H1 (cell line): ENCODE measurements around the gene SEZ6L. TPM values are rescaled to one million over a fixed set of nuclear protein-coding genes. Genes with fewer than 3 reads are reported as not detected.

Experiments used
- CTCF ChIA-PET: fragments of 300-600 bp; sonication (Branson Sonifier 250); formaldehyde crosslinking; loops from one replicate; lab custom pipeline; 2021; ENCODE audit not compliant: partially characterized antibody; lab: Charles Lee
- POLR2A ChIA-PET: fragments of 300-600 bp; sonication (Branson Sonifier 250); formaldehyde crosslinking; loops from one replicate; lab custom pipeline; 2021; ENCODE audit warnings: inconsistent platforms; ENCODE audit not compliant: partially characterized antibody; lab: Charles Lee
- DNase-seq, 2 experiments: peaks; one replicate each; pipeline versions ENCODE4 v3.0.0 to v3.0.0-alpha.2; 2010 to 2022; ENCODE audit warnings: low spot score in 2 of 2, low read depth in 1 of 2, mixed read lengths in 1 of 2
- FAIRE-seq: peaks from 2 replicates; lab custom pipeline; 2011; peaks lifted over from hg19 to GRCh38; lab: Jason Lieb, UNC
- H2AFZ ChIP-seq: 2 replicates; pipeline ENCODE4 v1.8.1; 2012; ENCODE audit warnings: low read length, inconsistent platforms
- H2AK5ac ChIP-seq: 2 replicates; pipeline ENCODE4 v1.6.1; 2013; ENCODE audit warnings: low read depth, low read length
- H2BK120ac ChIP-seq: replicated peaks from 2 replicates; pipeline ENCODE3; 2013; ENCODE audit warnings: low read depth, low read length, inconsistent platforms
- H2BK12ac ChIP-seq: 2 replicates; pipeline ENCODE4 v1.6.1; 2013; ENCODE audit warnings: low read depth, low read length
- H2BK15ac ChIP-seq: 2 replicates; pipeline ENCODE4 v1.6.1; 2013; ENCODE audit warnings: low read length
- H2BK20ac ChIP-seq: 2 replicates; pipeline ENCODE4 v1.6.1; 2013; ENCODE audit warnings: low read length
- H2BK5ac ChIP-seq: 2 replicates; pipeline ENCODE4 v1.6.1; 2013; ENCODE audit warnings: low read depth, low read length
- H3K14ac ChIP-seq: 2 replicates; pipeline ENCODE4 v1.6.1; 2013; ENCODE audit warnings: inconsistent platforms; ENCODE audit not compliant: insufficient read length
- H3K18ac ChIP-seq: 2 replicates; pipeline ENCODE4 v1.6.1; 2013; ENCODE audit warnings: low read length; ENCODE audit errors: extremely low read depth
- H3K23ac ChIP-seq: 2 replicates; pipeline ENCODE4 v1.6.1; 2013; ENCODE audit warnings: inconsistent platforms; ENCODE audit not compliant: insufficient read length
- H3K23me2 ChIP-seq: 2 replicates; pipeline ENCODE4 v1.6.1; 2013; ENCODE audit warnings: low read depth, low read length
- H3K27ac ChIP-seq: 2 replicates; pipeline ENCODE4 v1.6.1; 2011; ENCODE audit warnings: low read depth, low read length, inconsistent platforms
- H3K27me3 ChIP-seq, 4 experiments: replicated peaks in 1 of 4; 1 replicate in 1 of 4; 2 replicates in 3 of 4; pipeline versions ENCODE4 v1.6.1 to v1.8.1; 2011 to 2013; ENCODE audit warnings: low read length in 3 of 4, mild to moderate bottlenecking in 3 of 4, inconsistent platforms in 2 of 4, mixed read lengths in 2 of 4, moderate library complexity in 1 of 4; ENCODE audit not compliant: control insufficient read depth in 3 of 4, insufficient read depth in 3 of 4; ENCODE audit errors: extremely low read depth in 1 of 4
- H3K36me3 ChIP-seq, 4 experiments: 2 replicates each; pipeline versions ENCODE4 v1.6.1 to v1.8.1; 2011 to 2013; ENCODE audit warnings: mild to moderate bottlenecking in 4 of 4, low read length in 3 of 4, moderate library complexity in 2 of 4, control low read depth in 1 of 4, inconsistent platforms in 1 of 4; ENCODE audit not compliant: insufficient read depth in 4 of 4, control insufficient read depth in 2 of 4
- H3K4ac ChIP-seq: replicated peaks from 2 replicates; pipeline ENCODE3; 2013; ENCODE audit warnings: low read length, low read depth, mixed read lengths, inconsistent platforms; ENCODE audit not compliant: insufficient read length
- H3K4me1 ChIP-seq, 4 experiments: replicated peaks in 1 of 4; 1 replicate in 1 of 4; 2 replicates in 3 of 4; pipeline versions ENCODE4 v1.6.1 to v1.8.1; 2011 to 2013; ENCODE audit warnings: low read length in 3 of 4, inconsistent platforms in 2 of 4, mixed read lengths in 1 of 4; ENCODE audit not compliant: insufficient read depth in 4 of 4, control insufficient read depth in 3 of 4
- H3K4me2 ChIP-seq, 2 experiments: 2 replicates each; pipeline versions ENCODE4 v1.6.1 to v1.8.1; 2011 to 2013; ENCODE audit warnings: low read depth in 2 of 2, low read length in 2 of 2, control low read depth in 1 of 2, inconsistent platforms in 1 of 2, mild to moderate bottlenecking in 1 of 2; ENCODE audit not compliant: insufficient read depth in 1 of 2
- H3K4me3 ChIP-seq, 4 experiments: fragments of 200-600, 300-600 bp in 1 of 4; sonication (generic), shearing (Covaris generic), sonication (Bioruptor Twin) in 1 of 4; 2 replicates each; pipeline versions ENCODE4 v1.5.1 to v1.8.1; 2011 to 2016; ENCODE audit warnings: low read length in 4 of 4, low read depth in 3 of 4, control low read depth in 2 of 4, inconsistent platforms in 2 of 4, mild to moderate bottlenecking in 2 of 4, mixed read lengths in 1 of 4, moderate library complexity in 1 of 4; ENCODE audit not compliant: insufficient read depth in 2 of 4; ENCODE audit errors: extremely low read depth in 1 of 4
- H3K56ac ChIP-seq: replicated peaks from 2 replicates; pipeline ENCODE3; 2013; ENCODE audit warnings: low read depth, mild to moderate bottlenecking, mixed read lengths, low read length, inconsistent platforms; ENCODE audit not compliant: insufficient read length
- H3K79me1 ChIP-seq: 2 replicates; pipeline ENCODE4 v1.6.1; 2013; ENCODE audit warnings: low read depth, low read length, control low read depth
- H3K79me2 ChIP-seq, 2 experiments: 2 replicates each; pipeline versions ENCODE4 v1.6.1 to v1.8.1; 2012 to 2013; ENCODE audit warnings: low read length in 2 of 2, mild to moderate bottlenecking in 2 of 2, inconsistent platforms in 1 of 2; ENCODE audit not compliant: insufficient read depth in 2 of 2, control insufficient read depth in 1 of 2
- H3K9ac ChIP-seq, 4 experiments: replicated peaks in 1 of 4; 1 replicate in 1 of 4; 2 replicates in 3 of 4; pipeline versions ENCODE4 v1.6.1 to v1.8.1; 2011 to 2013; ENCODE audit warnings: low read depth in 3 of 4, low read length in 3 of 4, control low read depth in 2 of 4, mild to moderate bottlenecking in 2 of 4, moderate library complexity in 2 of 4, inconsistent platforms in 1 of 4; ENCODE audit errors: extremely low read depth in 1 of 4
- H3K9me3 ChIP-seq, 2 experiments: 2 replicates each; pipeline versions ENCODE4 v1.6.1 to v1.8.1; 2012 to 2013; ENCODE audit warnings: mild to moderate bottlenecking in 2 of 2, moderate library complexity in 2 of 2, control low read depth in 1 of 2, inconsistent platforms in 1 of 2, low read depth in 1 of 2, low read length in 1 of 2, mixed read lengths in 1 of 2; ENCODE audit not compliant: insufficient read depth in 2 of 2
- H4K20me1 ChIP-seq, 2 experiments: replicated peaks in 1 of 2; 2 replicates each; pipeline versions ENCODE3 to v1.8.1; 2011 to 2013; ENCODE audit warnings: inconsistent platforms in 2 of 2, low read length in 2 of 2, mild to moderate bottlenecking in 1 of 2; ENCODE audit not compliant: insufficient read depth in 2 of 2, control insufficient read depth in 1 of 2
- H4K5ac ChIP-seq: 2 replicates; pipeline ENCODE4 v1.6.1; 2013; ENCODE audit warnings: low read length, low read depth, mixed read lengths, inconsistent platforms; ENCODE audit not compliant: insufficient read length
- H4K8ac ChIP-seq: 2 replicates; pipeline ENCODE4 v1.8.0; 2013; ENCODE audit warnings: mild to moderate bottlenecking, moderate library complexity, low read length, inconsistent platforms; ENCODE audit not compliant: insufficient read depth; ENCODE audit errors: extremely low read depth
- H4K91ac ChIP-seq: replicated peaks from 2 replicates; pipeline ENCODE3; 2013; ENCODE audit warnings: low read length, mixed read lengths, inconsistent platforms; ENCODE audit not compliant: insufficient read length
- CBX5 ChIP-seq: fragments of 300-800, 300-1000 bp; sonication (generic); IDR thresholded peaks from 2 replicates; pipeline ENCODE4 v1.7.1; 2016; ENCODE audit warnings: antibody characterized with exemption, low read length, low read depth
- CBX8 ChIP-seq: fragments of 300-800, 300-1000 bp; sonication (generic); IDR thresholded peaks from 2 replicates; pipeline ENCODE4 v1.7.1; 2016; ENCODE audit warnings: low read depth, low read length, borderline replicate concordance
- CEBPB ChIP-seq: IDR thresholded peaks from 2 replicates; pipeline ENCODE4 v1.6.1; 2012; ENCODE audit warnings: low read depth, low read length
- GTF2F1 ChIP-seq: IDR thresholded peaks from 2 replicates; pipeline ENCODE4 v1.6.1; 2012; ENCODE audit warnings: low read depth, low read length, improper control_type of control experiment, borderline replicate concordance
- PHF8 ChIP-seq: fragments of 200-600 bp; sonication (generic); conservative IDR thresholded peaks from 2 replicates; pipeline ENCODE4 v1.7.1; 2012; ENCODE audit warnings: low read depth, mild to moderate bottlenecking, inconsistent platforms, low read length, moderate library complexity
- RFX5 ChIP-seq: IDR thresholded peaks from 2 replicates; pipeline ENCODE4 v1.6.1; 2011; ENCODE audit warnings: low read depth, low read length, improper control_type of control experiment, borderline replicate concordance
- SIX5 ChIP-seq: IDR thresholded peaks from 2 replicates; pipeline ENCODE4 v1.6.1; 2011; ENCODE audit warnings: mild to moderate bottlenecking, low read depth, low read length
- TCF12 ChIP-seq: IDR thresholded peaks from 2 replicates; pipeline ENCODE4 v1.6.1; 2011; ENCODE audit warnings: low read depth, mild to moderate bottlenecking, low read length
- WGBS, 2 experiments: shearing (Covaris generic) in 1 of 2; methylation state at CpG; one replicate each; pipeline versions ENCODE4 v1.1.6 to v1.1.7; 2013 to 2015; ENCODE audit warnings: low lambda C conversion rate in 2 of 2, mixed read lengths in 2 of 2, inconsistent platforms in 1 of 2, low coverage in 1 of 2, missing lambda C conversion rate in 1 of 2; ENCODE audit not compliant: insufficient replicate concordance in 2 of 2, insufficient coverage in 1 of 2, insufficient read length in 1 of 2; ENCODE audit errors: extremely low coverage in 1 of 2, missing lambda C conversion rate in 1 of 2; 5-methylcytosine and 5-hydroxymethylcytosine counted together
- polyA plus RNA-seq, 7 experiments: library from polyadenylated mRNA; depleted of rRNA in 3 of 7; stranded (reverse) in 5 of 7; unstranded in 2 of 7; fragments of >200 nt in 5 of 7; fragments of 200-250 nt in 2 of 7; gene quantifications; 1 replicate in 5 of 7; 2 replicates in 1 of 7; 4 replicates in 1 of 7; pipeline versions ENCODE4 v1.2.1 to v1.2.3, GENCODE V29; 2011 to 2013; ENCODE audit warnings: missing spikeins in 2 of 7, mixed read lengths in 2 of 7
- total RNA-seq: library from RNA; stranded (reverse); fragmentation: NEBNext Ultra II Directional; extraction: Animal tissue kit (Norgen Biotek cat#: 25700); gene quantifications from 2 replicates; pipeline ENCODE4 v1.2.1, GENCODE V29; 2021

SEZ6L gene
- total and polyA plus RNA-seq, 2 of the 8 experiments (the other 6 are each of a cell fraction or from before 2014, with no cell fraction given): 0.06 to 0.33 TPM

- Histone ChIP-seq H3K4ac (no peak overlapping the region), H3K79me1 (no peaks in the 10 kb centered on the region), H3K79me2 (no peaks in the 10 kb centered on the region), H3K23ac (no peak overlapping the region), H4K91ac (no peak overlapping the region), H3K9ac (no peak overlapping the region), H2AFZ (no peak overlapping the region), H4K5ac (no peak overlapping the region), H2BK12ac (no peak overlapping the region), H3K18ac (no peak overlapping the region), H2BK15ac (no peak overlapping the region), H2BK20ac (no peak overlapping the region), H3K4me1 (no peaks in the 10 kb centered on the region), H3K23me2 (no peaks in the 10 kb centered on the region; the same call in 1 of the 2 replicates), H4K8ac (no peak overlapping the region), H3K27ac (no peak overlapping the region), H4K20me1 (no peaks in the 10 kb centered on the region), H2BK120ac (no peak overlapping the region), H3K4me2 (no peak overlapping the region), H3K4me3 (no peak overlapping the region), H2BK5ac (no peak overlapping the region), H3K14ac (no peak overlapping the region), H3K27me3 (peaks cover 0 to 4% (median 0%) of the 10 kb centered on the region in 4 experiments; a peak in 3 of 7 replicates), H3K56ac (no peak overlapping the region), H3K36me3 (no peaks in the 10 kb centered on the region), H3K9me3 (no peaks in the 10 kb centered on the region), H2AK5ac (no peak overlapping the region)
- POLR2A ChIA-PET: no interaction called here
- no peak for TF ChIP-seq PHF8
- TF ChIP-seq RFX5: no peak
- no peak for TF ChIP-seq CBX5
- no peak for TF ChIP-seq CBX8
- no peak for TF ChIP-seq TCF12
- TF ChIP-seq CEBPB: no peak
- no peak for TF ChIP-seq SIX5
- no peak for TF ChIP-seq GTF2F1
- CTCF ChIA-PET: interaction anchor here (1.3 kb wide), 2 partner anchors 9 to 19 kb away, joined by 4 to 5 read pairs; no protein-coding TSS in a partner anchor
- 85% methylated on average over 6 of the region's 6 CpGs; no CpG with 5 or more reads in 1 of the 2 experiments for WGBS, 2 experiments
- no peak for DNase-seq
- no peak for FAIRE-seq
These were observed 170.5 kb downstream of the SEZ6L start for GRCh38 chr22:26339755-26340154.
